GM23338 (cell line): ENCODE data around the gene AGFG2. TPM values are rescaled to one million over a fixed set of nuclear protein-coding genes. Genes with fewer than 3 reads are reported as not detected.

Source experiments
- ATAC-seq: fragments of 200-7000 bp; cut with Tn5 transposase; 3 replicates; pipeline ENCODE4 v1.9.1; 2020
- DNase-seq: peaks from one replicate; pipeline ENCODE4 v3.0.0-alpha.2; 2015; ENCODE audit warnings: low spot score
- H2AFZ ChIP-seq: fragments of 200-600 bp; sonication (generic); 2 replicates; pipeline ENCODE4 v1.8.0; 2016; ENCODE audit warnings: antibody characterized with exemption, mild to moderate bottlenecking, moderate library complexity
- H3F3A ChIP-seq: fragments of 200-600 bp; sonication (generic); replicated peaks from 2 replicates; pipeline ENCODE4 v1.8.0; 2017; ENCODE audit warnings: antibody characterized with exemption, mixed run types, low read depth
- H3K27ac ChIP-seq: fragments of 200-600 bp; sonication (generic); 2 replicates; pipeline ENCODE4 v1.6.1; 2016; ENCODE audit warnings: low read depth
- H3K27me3 ChIP-seq: fragments of 200-600 bp; sonication (generic); 2 replicates; pipeline ENCODE4 v1.8.0; 2016; ENCODE audit warnings: mild to moderate bottlenecking, mixed run types, moderate library complexity; ENCODE audit not compliant: insufficient read depth
- H3K36me3 ChIP-seq: fragments of 200-600 bp; sonication (generic); 2 replicates; pipeline ENCODE4 v1.8.0; 2016; ENCODE audit warnings: mild to moderate bottlenecking; ENCODE audit not compliant: insufficient read depth
- H3K4me1 ChIP-seq: fragments of 200-600 bp; sonication (generic); 2 replicates; pipeline ENCODE4 v1.8.0; 2016; ENCODE audit warnings: mild to moderate bottlenecking, moderate library complexity; ENCODE audit not compliant: insufficient read depth
- H3K4me2 ChIP-seq: fragments of 200-600 bp; sonication (generic); 2 replicates; pipeline ENCODE4 v1.7.1; 2017; ENCODE audit warnings: mixed run types
- H3K4me3 ChIP-seq: fragments of 200-600 bp; sonication (generic); 2 replicates; pipeline ENCODE4 v1.6.1; 2016; ENCODE audit warnings: mixed run types
- H3K79me2 ChIP-seq: fragments of 200-600 bp; sonication (generic); replicated peaks from 2 replicates; pipeline ENCODE4 v1.8.0; 2017; ENCODE audit warnings: mild to moderate bottlenecking; ENCODE audit not compliant: insufficient read depth
- H3K9me2 ChIP-seq: fragments of 200-600 bp; sonication (generic); 2 replicates; pipeline ENCODE4 v1.8.0; 2017; ENCODE audit not compliant: insufficient read depth
- H4K20me1 ChIP-seq: fragments of 200-600 bp; sonication (generic); replicated peaks from 2 replicates; pipeline ENCODE4 v1.8.0; 2017; ENCODE audit warnings: mild to moderate bottlenecking; ENCODE audit not compliant: insufficient read depth
- H3K27ac Mint-ChIP-seq: 2 replicates; pipeline ENCODE4 v1.8.0; 2020; ENCODE audit warnings: inconsistent platforms, mild to moderate bottlenecking, moderate library complexity, mixed read lengths
- H3K27me3 Mint-ChIP-seq: 3 replicates; pipeline ENCODE4 v1.8.0; 2022; ENCODE audit warnings: low read depth, mild to moderate bottlenecking, moderate library complexity, mixed read lengths, inconsistent platforms; ENCODE audit not compliant: insufficient read depth, poor library complexity
- H3K36me3 Mint-ChIP-seq: 3 replicates; pipeline ENCODE4 v1.8.0; 2021; ENCODE audit warnings: low read depth, mild to moderate bottlenecking, inconsistent platforms, moderate library complexity, mixed read lengths
- H3K4me1 Mint-ChIP-seq: 3 replicates; pipeline ENCODE4 v1.8.0; 2020; ENCODE audit warnings: mild to moderate bottlenecking, inconsistent platforms, mixed read lengths
- H3K4me3 Mint-ChIP-seq: 3 replicates; pipeline ENCODE4 v1.8.0; 2021; ENCODE audit warnings: moderate library complexity, mild to moderate bottlenecking, inconsistent platforms, mixed read lengths
- H3K9me3 Mint-ChIP-seq: 3 replicates; pipeline ENCODE4 v1.8.0; 2020; ENCODE audit warnings: moderate library complexity, mild to moderate bottlenecking, inconsistent platforms, mixed read lengths
- CREB1 ChIP-seq: fragments of 250-450 bp; sonication (Bioruptor Pico); IDR thresholded peaks from 2 replicates; pipeline ENCODE4 v1.5.0; 2020; ENCODE audit warnings: low read depth, mild to moderate bottlenecking, moderate library complexity
- ETS1 ChIP-seq: IDR thresholded peaks from 2 replicates; pipeline ENCODE4 v1.6.1; 2016; ENCODE audit warnings: antibody characterized with exemption
- EZH2 ChIP-seq: fragments of 200-600 bp; sonication (generic); IDR thresholded peaks from one replicate; pipeline ENCODE4 v1.8.0; 2017; ENCODE audit warnings: antibody characterized with exemption, mild to moderate bottlenecking, low read depth; ENCODE audit not compliant: unreplicated experiment
- EZH2phosphoT487 ChIP-seq: fragments of 200-600 bp; sonication (generic); IDR thresholded peaks from one replicate; pipeline ENCODE4 v1.8.1; 2018; ENCODE audit warnings: antibody characterized with exemption; ENCODE audit not compliant: unreplicated experiment
- NANOG ChIP-seq: IDR thresholded peaks from 2 replicates; pipeline ENCODE4 v1.6.1; 2016; ENCODE audit warnings: antibody characterized with exemption, borderline replicate concordance
- REST ChIP-seq: IDR thresholded peaks from one replicate; pipeline ENCODE4 v1.6.1; 2018; ENCODE audit warnings: antibody characterized with exemption; ENCODE audit not compliant: unreplicated experiment
- STAT1 ChIP-seq: IDR thresholded peaks from one replicate; pipeline ENCODE4 v1.6.1; 2016; ENCODE audit warnings: antibody characterized with exemption; ENCODE audit not compliant: unreplicated experiment
- ZNF114 ChIP-seq: fragments of 250-450 bp; sonication (Bioruptor Pico); IDR thresholded peaks from 2 replicates; pipeline ENCODE4 v1.5.0; 2020; ENCODE audit warnings: mild to moderate bottlenecking, moderate library complexity
- ZNF331 ChIP-seq: fragments of 250-450 bp; sonication (Bioruptor Pico); IDR thresholded peaks from 2 replicates; pipeline ENCODE4 v1.5.0; 2020; ENCODE audit warnings: low read depth, mild to moderate bottlenecking, moderate library complexity
- polyA plus RNA-seq: library from polyadenylated mRNA; unstranded; fragments of >200 nt; fragmentation: Nextera tagmentation; extraction: Ambion mirVana; gene quantifications from 2 replicates; pipeline ENCODE4 v1.2.1, GENCODE V29; 2016
- total RNA-seq: library from RNA; depleted of rRNA; stranded (reverse); fragments of >200 nt; shearing (Covaris generic); gene quantifications from 2 replicates; pipeline ENCODE4 v1.2.3, GENCODE V29; 2014

The AGFG2 gene
- total and polyA plus RNA-seq, 2 experiments from 2014 or later, result 2.3 to 8.9 TPM

GRCh38 chr7:100544386-100544785 is 5.4 kb downstream of the AGFG2 start (continued):
- no peak for TF ChIP-seq ETS1
- no peak for TF ChIP-seq NANOG
- no peak for TF ChIP-seq ZNF331 (CRISPR knock-in tag)
- no peak for TF ChIP-seq EZH2
- TF ChIP-seq REST, result no peak
- no peak for TF ChIP-seq EZH2phosphoT487

GRCh38 chr7:100544967-100545359 is 6.0 kb downstream of the AGFG2 start:
- peak overlapping the region; percentile 52 for H3K4me2 ChIP-seq
- DNase-seq (no peak), ATAC-seq (no peak)
- H3K79me2 ChIP-seq, result peaks cover 13% of the 10 kb centered on the region
- Mint-ChIP-seq H3K4me1 (peaks cover 71% of the 10 kb centered on the region), H3K27me3 (peaks cover 15% of the 10 kb centered on the region), H3K9me3 (no peaks in the 10 kb centered on the region), H3K27ac (peak overlapping the region; percentile 75; the same call in 1 of the 2 replicates), H3K4me3 (no peak overlapping the region; the same call in 2 of the 3 replicates), H3K36me3 (no peaks in the 10 kb centered on the region)
- H3K27ac ChIP-seq, result peak overlapping the region; percentile 58; the same call in 1 of the 2 replicates
- no peak overlapping the region for H3K4me3 ChIP-seq
- no peak overlapping the region for H2AFZ ChIP-seq
- peaks cover 16% of the 10 kb centered on the region; the same call in 1 of the 2 replicates for H3F3A ChIP-seq
- H4K20me1 ChIP-seq, result 0 out of 2 replicates have a peak, but pooled peaks cover 2% of the 10 kb centered on the region
- H3K4me1 ChIP-seq, result peaks cover 58% of the 10 kb centered on the region
- no peaks in the 10 kb centered on the region for H3K36me3 ChIP-seq
- H3K27me3 ChIP-seq, result peaks cover 7% of the 10 kb centered on the region
- H3K9me2 ChIP-seq, result no peaks in the 10 kb centered on the region
- TF ChIP-seq CREB1 (CRISPR knock-in tag) (no peak), REST (no peak), ZNF114 (CRISPR knock-in tag) (no peak), ETS1 (no peak), EZH2phosphoT487 (no peak), ZNF331 (CRISPR knock-in tag) (no peak), STAT1 (no peak)
